ENCODE measurements around the gene STEAP1B. TPM values are rescaled to one million over a fixed set of nuclear protein-coding genes. Genes with fewer than 3 reads are reported as not detected.
"Not testable (repeated sequence)": the region's sequence is repeated elsewhere in the genome, so short reads cannot be mapped to it uniquely, and the experiment has no call there.

The STEAP1B gene
- total and polyA plus RNA-seq, 8 donors: 0.13 to 1.6 TPM; not detected in 6

DNA sequence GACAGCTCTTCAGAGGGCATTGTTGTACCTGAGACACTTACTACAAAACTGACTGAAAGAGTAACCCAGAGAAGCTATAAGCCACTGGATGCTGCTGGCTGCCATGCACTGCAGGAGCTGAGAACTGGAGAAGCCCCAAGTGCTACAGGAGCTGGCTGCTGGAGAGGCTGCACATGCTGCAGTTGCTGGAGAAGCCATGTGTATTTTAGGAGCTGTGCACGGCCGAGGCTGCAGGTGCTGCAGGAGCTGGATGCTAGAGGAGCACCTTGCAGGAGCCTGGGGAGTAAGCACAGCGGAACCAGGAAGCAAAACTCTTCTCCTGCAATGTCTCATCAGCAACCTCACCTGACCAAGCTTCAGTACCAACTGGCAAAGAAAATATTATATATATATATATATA lies 45.5 kb downstream of the STEAP1B start:
- Histone ChIP-seq H3K27ac (no peak overlapping the region), H3K9me3 (no peaks in the 10 kb centered on the region), H3K27me3 (peaks cover 0 to 14% (median 0%) of the 10 kb centered on the region in 3 donors), H3K36me3 (no peaks in the 10 kb centered on the region), H3K4me1 (peaks cover 0 to 9% (median 7%) of the 10 kb centered on the region in 4 donors), H3K4me3 (no peak overlapping the region)
- intact Hi-C loops (cut with DNase I; ENCODE audit: low total_unique reads): no loop called here
- DNase-seq: no peak
- TF ChIP-seq POLR2AphosphoS5 (IDR thresholded peaks at IDR 0.05): no peak
- no peak for TF ChIP-seq POLR2A (IDR thresholded peaks at IDR 0.05)
- no peak for TF ChIP-seq EP300 (IDR thresholded peaks at IDR 0.05)
- TF ChIP-seq, protein P1, sequence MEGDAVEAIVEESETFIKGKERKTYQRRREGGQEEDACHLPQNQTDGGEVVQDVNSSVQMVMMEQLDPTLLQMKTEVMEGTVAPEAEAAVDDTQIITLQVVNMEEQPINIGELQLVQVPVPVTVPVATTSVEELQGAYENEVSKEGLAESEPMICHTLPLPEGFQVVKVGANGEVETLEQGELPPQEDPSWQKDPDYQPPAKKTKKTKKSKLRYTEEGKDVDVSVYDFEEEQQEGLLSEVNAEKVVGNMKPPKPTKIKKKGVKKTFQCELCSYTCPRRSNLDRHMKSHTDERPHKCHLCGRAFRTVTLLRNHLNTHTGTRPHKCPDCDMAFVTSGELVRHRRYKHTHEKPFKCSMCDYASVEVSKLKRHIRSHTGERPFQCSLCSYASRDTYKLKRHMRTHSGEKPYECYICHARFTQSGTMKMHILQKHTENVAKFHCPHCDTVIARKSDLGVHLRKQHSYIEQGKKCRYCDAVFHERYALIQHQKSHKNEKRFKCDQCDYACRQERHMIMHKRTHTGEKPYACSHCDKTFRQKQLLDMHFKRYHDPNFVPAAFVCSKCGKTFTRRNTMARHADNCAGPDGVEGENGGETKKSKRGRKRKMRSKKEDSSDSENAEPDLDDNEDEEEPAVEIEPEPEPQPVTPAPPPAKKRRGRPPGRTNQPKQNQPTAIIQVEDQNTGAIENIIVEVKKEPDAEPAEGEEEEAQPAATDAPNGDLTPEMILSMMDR (IDR thresholded peaks at IDR 0.05): no peak
- 67 to 93% (median 78%) methylated on average over 3 of the region's 3 CpGs for WGBS, 5 donors

DNA sequence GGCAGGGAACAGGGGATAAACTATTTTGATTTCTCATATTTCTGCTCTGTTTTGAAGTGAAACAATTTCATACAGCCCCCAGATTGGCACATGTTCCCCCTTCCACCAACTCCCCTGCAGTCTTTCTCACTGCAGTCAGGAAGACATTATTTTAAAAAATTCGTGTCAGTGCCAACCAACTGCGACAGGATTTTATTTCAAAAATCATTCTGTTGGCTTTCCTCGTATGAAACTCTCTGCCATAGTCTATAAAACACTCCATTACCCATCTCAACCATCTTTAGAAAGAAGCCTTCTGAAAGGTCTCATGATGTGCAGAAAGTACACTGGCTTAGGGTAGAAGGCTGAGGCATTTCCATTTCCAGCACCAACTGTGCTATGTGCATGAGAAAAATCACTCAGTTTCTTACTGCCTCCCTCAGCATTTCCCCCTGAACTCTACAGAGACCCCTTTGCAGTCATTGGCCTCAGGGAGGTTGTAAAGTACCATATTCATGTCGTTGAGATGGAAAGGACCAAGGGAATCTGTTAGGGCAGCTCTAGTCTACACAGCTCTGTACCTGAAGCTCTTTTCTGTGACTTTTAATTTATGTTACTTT lies 46.9 kb downstream of the STEAP1B start:
- Histone ChIP-seq H3K27me3 (peaks cover 0 to 14% (median 0%) of the 10 kb centered on the region in 3 donors), H3K4me3 (no peak overlapping the region), H3K36me3 (no peaks in the 10 kb centered on the region), H3K9me3 (no peaks in the 10 kb centered on the region), H3K27ac (no peak overlapping the region), H3K4me1 (peaks cover 0 to 9% (median 7%) of the 10 kb centered on the region in 4 donors)
- 50 to 67% (median 62%) methylated on average over 4 of the region's 4 CpGs for WGBS, 5 donors
- DNase-seq: no peak
- intact Hi-C loops (cut with DNase I; ENCODE audit: low total_unique reads): no loop called here
- TF ChIP-seq EP300 (IDR thresholded peaks at IDR 0.05): no peak

DNA sequence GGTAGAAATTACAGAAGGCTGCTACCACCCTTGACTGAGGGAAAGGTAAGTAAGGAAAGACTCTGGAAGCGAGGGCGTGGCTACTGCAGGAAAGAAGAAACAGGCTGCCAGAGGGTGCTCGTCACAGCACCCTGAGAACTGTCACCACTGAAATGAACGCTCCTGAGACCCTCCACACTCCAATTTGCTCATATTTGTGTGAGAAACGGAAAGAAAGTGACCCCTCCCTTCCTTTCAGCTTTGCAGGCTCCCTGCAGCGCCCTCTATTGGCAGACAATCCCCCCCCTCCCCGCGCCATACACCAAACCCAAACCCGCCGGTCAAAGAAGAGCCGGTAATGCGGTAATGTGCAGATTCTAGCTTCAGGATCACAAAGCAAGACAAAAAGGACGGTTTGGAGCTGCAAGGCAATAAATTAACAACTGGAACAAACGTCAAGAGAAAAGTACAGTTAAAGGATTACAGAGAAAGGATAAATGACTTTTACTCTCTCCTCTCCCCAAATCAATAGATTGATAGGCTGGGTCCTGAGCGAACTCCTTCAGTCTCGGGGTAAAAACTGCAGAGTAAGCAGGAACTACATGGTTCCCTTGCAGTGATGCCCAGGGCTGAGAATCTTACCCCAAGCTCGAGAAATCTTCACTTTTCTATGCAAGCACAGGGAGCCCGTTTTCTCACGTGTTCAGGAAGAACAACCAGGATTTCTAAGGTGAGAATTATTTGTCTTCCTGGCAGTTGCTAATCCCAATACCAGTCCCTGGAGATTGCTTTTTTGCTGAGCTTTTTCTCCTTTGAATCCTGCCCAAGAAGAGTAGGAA lies 47.6 kb downstream of the STEAP1B start:
- peaks cover 0 to 14% (median 0%) of the 10 kb centered on the region in 3 donors for H3K27me3 ChIP-seq
- no peaks in the 10 kb centered on the region for H3K36me3 ChIP-seq
- DNase-seq: peak; percentile 71 to 83
- WGBS, 5 donors: 13 to 19% (median 15%) methylated on average over 19 of the region's 19 CpGs
- H3K27ac ChIP-seq: no peak overlapping the region
- no peak for TF ChIP-seq EP300 (IDR thresholded peaks at IDR 0.05)
- TF ChIP-seq, protein P1 (IDR thresholded peaks at IDR 0.05): peak in 5 of 7 experiments; percentile 21 to 75 (median 54)
- H3K4me3 ChIP-seq: peak overlapping the region; percentile 20 to 35 (median 27)
- peaks cover 0 to 9% (median 7%) of the 10 kb centered on the region in 4 donors for H3K4me1 ChIP-seq
- intact Hi-C loops (cut with DNase I; ENCODE audit: low total_unique reads): no loop called here
- no peaks in the 10 kb centered on the region for H3K9me3 ChIP-seq

DNA sequence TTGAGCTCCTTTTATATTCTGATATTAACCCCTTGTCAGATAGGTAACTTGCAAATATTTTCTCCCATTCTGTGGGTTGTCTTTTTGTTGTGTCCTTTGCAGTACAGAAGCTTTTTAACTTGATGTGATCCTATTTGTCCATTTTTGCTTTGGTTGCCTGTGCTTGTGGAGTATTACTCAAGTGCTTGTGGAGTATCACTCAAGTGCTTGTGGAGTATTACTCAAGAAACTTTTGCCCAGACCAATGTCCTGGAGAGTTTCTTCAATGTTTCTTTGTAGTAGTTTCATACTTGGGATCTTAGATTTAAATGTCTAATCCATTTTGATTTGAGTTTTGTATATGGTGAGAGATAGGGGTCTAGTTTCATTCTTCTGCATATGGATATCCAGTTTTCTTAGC lies 50.0 kb downstream of the STEAP1B start:
- H3K9me3 ChIP-seq; H3K4me3 ChIP-seq; DNase-seq; H3K27ac ChIP-seq; H3K36me3 ChIP-seq; intact Hi-C loops (cut with DNase I; ENCODE audit: low total_unique reads): not testable (repeated sequence)
- Histone ChIP-seq H3K27me3 (peaks cover 0 to 14% (median 0%) of the 10 kb centered on the region in 3 donors), H3K4me1 (peaks cover 0 to 21% (median 18%) of the 10 kb centered on the region in 4 donors)

DNA sequence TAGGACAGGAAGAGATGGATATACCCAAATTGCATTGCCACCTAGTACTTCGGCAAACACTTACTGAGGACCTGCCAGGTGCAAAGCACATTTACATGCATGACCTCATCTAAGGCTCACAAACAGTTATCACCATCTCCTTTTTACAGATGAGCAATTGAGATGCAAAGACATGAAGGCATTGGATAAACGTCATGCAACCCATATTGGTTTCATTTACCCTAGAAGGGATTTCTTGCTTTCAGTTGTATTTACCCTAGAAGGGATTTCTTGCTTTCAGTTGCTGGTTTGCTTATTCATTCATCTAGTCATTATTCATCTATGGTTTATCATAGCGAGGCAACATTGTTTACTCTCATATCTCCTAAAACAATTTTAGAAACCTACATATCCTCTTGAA lies 52.2 kb downstream of the STEAP1B start:
- H3K4me3 ChIP-seq: no peak overlapping the region
- H3K9me3 ChIP-seq: no peaks in the 10 kb centered on the region
- H3K27me3 ChIP-seq: peaks cover 0 to 10% (median 0%) of the 10 kb centered on the region in 3 donors
- no peaks in the 10 kb centered on the region for H3K36me3 ChIP-seq
- intact Hi-C loops (cut with DNase I; ENCODE audit: low total_unique reads): no loop called here
- DNase-seq: no peak
- H3K4me1 ChIP-seq: peaks cover 0 to 35% (median 28%) of the 10 kb centered on the region in 4 donors
- TF ChIP-seq POLR2A (IDR thresholded peaks at IDR 0.05): no peak
- TF ChIP-seq, protein P1 (IDR thresholded peaks at IDR 0.05): no peak
- TF ChIP-seq EP300 (IDR thresholded peaks at IDR 0.05): no peak
- no peak for TF ChIP-seq POLR2AphosphoS5 (IDR thresholded peaks at IDR 0.05)
- H3K27ac ChIP-seq: no peak overlapping the region
- 62 to 76% (median 70%) methylated on average over 3 of the region's 3 CpGs for WGBS, 5 donors
